HG03469 (cell line): ENCODE results near the gene ZNF556.
"Not testable (repeated sequence)": the region's sequence is repeated elsewhere in the genome, so short reads cannot be mapped to it uniquely, and the experiment has no call there.

ENCODE experiments used
- ATAC-seq: cut with Tn5 transposase; IDR thresholded peaks from one replicate; pipeline ENCODE4 v1.9.1; 2021; ENCODE audit warnings: mild to moderate bottlenecking, moderate library complexity, moderate number of reproducible peaks; ENCODE audit not compliant: unreplicated experiment

Gene ZNF556

DNA sequence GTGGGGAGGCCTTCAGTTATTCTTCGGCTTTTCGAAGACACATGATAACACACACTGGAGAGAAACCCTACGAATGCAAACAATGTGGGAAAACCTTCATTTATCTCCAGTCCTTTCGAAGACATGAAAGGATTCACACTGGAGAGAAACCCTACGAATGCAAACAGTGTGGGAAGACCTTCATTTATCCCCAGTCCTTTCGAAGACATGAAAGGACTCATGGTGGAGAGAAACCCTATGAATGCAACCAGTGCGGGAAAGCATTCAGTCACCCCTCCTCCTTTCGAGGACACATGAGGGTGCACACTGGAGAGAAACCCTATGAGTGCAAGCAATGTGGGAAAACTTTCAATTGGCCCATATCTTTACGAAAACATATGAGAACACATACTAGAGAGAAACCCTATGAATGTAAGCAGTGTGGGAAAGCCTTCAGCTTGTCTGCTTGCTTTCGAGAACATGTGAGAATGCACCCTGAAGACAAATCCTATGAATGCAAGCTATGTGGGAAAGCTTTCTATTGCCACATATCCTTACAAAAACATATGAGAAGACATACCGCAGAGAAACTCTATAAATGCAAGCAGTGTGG lies 14.0 kb upstream of the ZNF556 start:
- no peak for ATAC-seq

DNA sequence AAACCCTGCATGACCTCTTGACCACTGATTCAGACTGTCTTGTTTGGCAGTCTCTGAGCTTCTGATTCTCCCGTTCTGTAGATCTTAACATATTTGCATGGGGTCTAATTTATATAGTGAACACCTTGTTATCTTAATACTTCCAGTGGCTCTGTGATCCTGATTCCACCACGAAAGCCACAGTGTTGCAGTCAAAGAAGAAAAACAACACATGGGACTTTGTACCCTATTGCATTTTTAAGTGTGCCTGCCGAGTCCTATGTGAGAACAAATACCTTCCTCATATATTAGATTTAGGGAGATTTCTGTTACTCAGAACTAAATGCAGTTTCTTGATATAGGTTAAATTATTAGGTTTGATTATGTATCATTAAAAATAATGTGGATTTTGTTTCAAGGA lies 12.3 kb upstream of the ZNF556 start:
- no peak for ATAC-seq

DNA sequence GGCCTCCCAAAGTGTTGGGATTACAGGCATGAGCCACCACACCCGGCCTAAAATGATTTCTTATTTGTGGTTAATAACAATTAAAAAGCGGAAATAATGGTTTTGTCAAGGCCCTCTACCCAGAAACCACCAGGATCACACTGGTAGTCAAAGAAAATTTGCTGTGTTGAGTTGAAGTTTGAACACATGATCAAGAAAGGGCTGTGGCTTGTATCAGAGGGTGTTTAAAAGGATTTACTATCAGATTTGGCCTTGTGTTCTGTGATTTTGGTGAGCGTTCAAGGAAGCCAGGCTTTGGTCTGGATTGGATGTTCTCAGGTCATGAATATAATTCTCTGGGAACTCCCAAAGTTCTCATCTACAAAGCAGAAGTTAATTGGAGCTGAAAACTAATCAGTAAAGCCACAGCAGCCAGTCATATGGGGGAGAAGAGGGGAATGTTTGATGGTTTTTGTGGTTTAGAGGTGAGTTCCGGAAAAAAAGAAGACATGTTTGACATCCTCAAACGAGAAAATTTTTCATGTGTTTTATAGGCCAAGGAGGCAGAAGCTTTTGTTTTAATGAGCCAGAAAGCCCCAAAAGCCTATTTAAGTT lies 10.6 kb upstream of the ZNF556 start:
- no peak for ATAC-seq

DNA sequence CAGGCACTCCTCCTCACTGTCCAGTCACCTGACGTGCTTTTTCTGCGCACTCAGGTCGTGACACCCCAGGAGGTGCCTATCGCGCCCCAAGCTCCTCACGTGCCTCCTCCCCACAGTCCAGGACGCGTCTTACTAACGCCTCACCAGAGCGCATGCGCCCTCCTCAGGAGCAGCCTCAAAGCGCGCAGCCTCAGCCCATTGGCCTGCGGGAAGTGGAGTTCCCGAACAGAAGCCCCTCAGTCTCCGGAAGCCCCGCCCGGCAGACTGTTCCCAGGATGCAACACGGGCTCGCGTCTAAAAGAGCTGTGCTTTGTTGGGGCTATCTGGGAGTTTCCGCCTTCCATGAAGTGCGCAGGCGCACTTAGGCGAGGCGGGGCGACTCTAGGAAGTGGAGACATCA lies 8.3 kb upstream of the ZNF556 start:
- no peak for ATAC-seq

DNA sequence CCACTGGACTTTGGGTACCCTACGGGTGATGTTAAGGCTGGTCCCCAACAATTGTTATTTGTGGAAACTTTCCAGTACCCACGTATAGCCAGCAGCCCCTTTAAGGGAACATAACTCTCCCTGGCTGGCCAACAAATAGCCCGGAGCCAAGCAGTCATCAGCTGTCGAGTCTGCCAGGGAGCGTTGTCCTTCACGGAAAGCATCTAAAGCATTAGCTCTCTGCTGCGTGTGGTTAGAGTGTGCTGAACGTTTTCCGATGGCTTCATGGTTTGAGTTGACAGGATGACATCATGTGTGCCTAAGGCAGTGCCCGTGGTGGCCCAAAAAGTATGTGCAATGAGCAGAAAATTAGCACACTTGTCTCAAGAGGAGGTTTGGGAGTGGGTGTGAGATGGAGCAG lies 3.3 kb upstream of the ZNF556 start:
- no peak for ATAC-seq

DNA sequence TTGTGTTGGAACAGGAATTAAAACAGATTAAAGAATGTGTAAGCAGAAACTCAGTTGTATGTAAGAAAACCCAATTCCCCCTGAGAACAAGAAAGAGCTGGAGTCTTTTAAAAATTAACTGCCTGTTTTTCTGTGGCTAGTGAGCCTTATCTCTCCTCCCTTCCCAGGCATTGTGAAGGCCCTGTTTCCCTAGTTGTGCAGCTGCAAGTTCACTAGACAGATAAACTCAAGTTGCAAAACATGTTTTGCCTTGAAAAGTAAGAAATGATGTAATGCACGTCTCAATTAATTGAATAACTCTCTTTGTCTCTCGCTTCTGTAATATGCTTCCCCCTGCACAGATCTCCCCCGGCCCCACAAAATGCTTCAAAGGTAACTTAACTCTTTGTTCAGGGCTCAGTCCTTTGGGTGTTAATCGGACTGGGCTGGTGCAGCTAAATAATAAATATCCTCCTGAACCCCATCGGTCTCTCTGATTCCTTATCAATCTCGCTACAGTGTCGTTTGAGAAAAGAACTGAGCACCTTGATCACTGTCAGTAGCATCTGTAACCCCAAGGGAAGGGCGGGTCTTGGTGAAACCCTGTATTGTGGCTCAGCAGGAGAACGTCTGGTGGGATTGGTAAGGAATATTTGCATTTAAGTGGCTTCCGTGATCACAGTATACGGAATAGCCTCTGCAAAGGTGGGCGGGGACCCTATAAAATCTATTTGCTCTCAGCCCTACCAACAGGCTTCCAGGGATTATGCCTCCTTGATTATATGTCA lies 1.6 kb upstream of the ZNF556 start:
- no peak for ATAC-seq

DNA sequence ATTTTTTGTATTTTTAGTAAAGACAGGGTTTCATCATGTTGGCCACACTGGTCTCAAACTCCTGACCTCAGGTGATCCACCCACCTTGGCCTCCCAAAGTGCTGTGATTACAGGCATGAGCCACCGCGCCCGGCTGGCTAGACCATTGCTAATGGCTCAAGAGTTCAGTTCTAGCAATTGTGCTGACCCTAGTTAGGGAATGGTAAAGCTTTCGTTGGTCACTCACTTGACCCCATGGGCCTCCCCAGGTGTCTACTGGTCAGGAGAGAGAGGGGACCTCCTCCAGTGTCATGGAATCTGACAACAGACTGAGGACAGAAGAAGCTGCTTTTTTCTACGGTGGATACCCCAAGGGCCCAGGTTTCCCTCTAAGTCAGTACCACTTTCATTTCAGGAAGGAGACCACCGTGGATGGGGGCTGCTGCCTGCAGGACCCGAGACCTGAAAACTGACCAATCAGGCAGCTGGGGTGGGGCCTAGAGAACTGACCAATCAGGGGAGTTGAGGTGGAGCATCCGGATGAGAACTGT lies 575 bp upstream of the ZNF556 start:
- no peak for ATAC-seq

DNA sequence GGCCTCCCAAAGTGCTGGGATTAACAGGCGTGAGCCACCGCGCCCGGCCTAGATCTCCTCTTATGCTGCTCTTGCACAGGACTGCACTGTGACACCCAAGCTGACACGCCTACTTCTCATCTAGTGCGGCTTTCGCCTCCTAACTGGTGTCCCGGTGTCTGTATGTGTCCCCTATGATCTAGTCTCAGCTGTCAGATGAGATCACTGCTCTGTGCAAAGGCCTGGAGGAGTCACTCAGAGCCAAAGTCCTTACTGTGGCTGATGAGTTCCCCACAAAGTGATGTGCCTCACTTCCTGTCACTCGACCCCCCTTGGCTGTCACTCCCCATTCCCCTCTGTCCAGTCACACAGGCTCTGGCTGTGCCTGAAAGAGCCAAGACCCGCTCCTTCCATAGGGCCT lies 2.5 kb downstream of the ZNF556 start:
- ATAC-seq = no peak

DNA sequence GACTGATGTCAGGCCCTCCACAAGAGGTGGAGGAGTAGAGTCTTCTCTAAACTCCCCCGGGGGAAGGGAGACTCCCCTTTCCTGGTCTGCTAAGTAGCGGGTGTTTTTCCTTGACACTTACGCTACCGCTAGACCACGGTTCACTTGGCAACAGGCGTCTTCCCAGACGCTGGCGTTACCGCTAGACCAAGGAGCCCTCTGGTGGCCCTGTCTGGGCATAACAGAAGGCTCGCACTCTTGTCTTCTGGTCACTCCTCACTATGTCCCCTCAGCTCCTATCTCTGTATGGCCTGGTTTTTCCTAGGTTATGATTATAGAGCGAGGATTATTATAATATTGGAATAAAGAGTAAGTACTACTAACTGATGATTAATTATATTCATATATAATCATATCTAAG lies 5.0 kb downstream of the ZNF556 start:
- ATAC-seq = not testable (repeated sequence)

DNA sequence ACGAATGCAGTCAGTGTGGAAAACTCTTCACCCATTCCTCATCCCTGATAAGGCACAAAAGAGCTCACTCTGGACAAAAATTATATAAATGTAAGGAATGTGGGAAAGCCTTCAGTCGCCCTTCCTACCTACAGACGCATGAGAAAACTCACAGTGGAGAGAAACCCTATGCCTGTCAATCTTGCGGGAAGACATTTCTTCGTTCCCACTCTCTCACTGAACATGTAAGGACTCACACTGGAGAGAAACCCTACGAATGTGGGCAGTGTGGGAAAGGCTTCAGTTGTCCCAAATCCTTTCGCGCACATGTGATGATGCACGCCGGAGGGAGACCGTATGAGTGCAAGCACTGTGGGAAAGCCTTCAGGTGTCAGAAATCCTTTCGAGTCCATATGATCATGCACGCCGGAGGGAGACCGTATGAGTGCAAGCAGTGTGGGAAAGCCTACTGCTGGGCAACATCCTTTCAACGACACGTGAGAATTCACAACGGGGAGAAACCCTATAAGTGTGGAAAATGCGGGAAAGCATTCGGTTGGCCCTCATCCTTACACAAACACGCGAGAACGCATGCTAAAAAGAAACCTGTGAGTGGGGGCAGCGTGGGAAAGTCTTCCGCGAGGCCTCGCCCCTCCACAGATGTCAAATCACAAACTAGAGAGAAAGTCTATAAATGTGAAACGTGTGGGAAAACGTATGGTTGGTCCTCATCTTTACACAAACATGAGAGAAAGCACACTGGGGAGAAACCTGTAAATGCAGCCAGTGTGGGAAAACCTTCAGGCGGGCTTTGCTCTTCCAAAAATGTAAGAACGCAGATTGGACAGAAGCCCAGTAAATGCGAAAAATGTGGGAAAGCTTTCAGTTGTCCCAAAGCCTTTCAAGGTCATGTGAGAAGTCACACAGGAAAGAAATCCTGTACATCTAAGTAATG lies 10.5 kb downstream of the ZNF556 start:
- ATAC-seq = no peak

DNA sequence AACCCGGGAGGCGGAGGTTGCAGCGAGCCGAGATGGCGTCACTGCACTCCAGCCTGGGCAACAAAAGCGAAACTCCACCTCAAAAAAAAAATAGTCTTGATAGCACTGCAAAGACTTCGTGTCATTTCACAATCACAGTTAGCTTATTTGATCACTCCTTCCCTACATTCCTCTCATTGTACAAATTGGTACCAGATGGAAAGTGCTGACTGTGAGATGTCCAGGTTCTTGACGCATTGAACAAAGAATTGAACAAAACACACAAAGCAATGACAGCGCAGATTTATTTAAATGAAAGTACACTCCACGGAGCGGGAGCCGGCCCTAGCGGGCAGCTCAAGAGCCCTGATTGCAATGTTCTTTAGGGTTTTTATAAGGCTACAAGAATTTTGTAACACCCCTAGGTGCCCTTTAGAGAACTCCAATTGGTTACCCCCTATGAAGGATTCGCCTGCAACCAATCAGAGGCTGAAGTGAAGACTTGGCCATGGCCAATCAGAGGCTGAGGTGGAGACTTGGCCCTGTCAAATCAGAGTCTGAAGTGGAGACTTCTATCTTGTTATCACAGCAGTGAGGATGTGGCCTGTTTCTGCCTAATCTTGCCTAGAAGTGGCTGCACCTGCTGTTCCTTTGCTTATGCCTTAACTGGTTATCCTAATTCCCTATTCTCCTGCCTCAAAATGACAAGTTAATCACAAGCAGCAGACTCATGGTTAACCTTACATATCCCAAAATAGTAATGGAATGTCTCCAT lies 16.7 kb downstream of the ZNF556 start:
- no peak for ATAC-seq

DNA sequence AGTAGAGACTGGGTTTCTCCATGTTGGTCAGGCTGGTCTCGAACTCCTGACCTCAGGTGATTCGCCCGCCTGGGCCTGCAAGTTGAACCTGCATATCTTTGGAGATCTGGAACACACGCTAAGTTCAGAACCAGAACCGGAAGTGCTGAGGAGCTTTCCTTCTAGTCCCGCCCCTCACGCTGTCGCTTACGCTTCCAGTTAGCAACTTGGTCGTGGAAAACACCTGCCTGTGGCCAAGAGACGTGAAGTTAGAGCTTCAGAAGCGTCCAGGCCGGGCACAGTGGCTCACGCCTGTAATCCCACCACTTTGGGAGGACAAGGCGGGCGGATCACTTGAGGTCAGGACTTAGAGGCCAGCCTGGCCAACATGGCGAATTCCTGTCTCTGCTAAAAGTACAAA lies 18.6 kb downstream of the ZNF556 start:
- ATAC-seq = no peak

DNA sequence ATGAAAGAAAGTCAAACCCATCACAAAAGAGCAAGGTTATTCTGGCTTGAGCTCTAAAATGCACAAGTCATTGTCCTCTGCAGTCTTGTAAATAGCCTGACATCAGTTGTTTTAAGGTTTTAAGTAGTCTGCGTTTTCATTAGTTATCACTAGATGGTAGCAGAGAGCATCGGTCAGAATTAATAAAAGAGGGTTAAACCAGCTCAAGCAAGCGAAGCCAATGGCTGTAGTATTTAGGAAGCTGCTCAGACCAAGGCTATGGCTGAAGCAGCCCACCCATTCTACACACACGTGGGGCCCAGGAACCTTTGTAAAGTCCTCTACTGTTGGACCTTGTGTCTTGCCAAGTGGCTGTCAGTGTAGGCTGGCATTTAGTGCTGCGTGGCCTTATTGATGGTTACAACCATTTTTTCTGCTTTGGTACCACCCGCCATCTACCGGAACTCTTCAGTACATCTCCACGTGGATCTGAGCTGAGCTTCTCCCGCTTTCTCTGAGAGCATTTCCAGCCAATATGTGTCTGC lies 20.3 kb downstream of the ZNF556 start:
- ATAC-seq = no peak

DNA sequence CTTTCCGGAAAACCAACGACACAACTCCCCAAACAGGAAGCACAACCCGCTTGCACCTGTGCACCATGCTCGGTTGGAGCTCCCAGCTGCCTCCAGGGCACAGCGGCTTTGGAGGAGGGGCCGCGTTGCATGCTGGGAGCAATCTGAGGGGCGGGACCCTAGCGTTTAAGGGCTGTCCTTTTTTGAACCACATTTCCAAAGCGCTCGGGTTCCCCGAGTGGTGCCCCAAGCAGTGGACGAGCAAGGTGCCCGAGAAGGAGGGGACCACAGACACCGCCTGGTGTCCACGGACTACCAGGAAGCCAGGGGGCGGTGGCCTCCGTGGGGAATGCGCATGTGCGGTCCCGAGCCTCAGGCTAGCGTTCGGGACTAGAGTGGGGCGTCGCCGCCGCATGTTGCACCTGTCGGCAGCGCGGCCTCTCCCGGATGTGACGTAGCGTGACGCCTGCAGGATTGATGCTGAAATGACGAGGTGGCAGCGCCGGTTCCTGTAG lies 21.6 kb downstream of the ZNF556 start:
- ATAC-seq = no peak

DNA sequence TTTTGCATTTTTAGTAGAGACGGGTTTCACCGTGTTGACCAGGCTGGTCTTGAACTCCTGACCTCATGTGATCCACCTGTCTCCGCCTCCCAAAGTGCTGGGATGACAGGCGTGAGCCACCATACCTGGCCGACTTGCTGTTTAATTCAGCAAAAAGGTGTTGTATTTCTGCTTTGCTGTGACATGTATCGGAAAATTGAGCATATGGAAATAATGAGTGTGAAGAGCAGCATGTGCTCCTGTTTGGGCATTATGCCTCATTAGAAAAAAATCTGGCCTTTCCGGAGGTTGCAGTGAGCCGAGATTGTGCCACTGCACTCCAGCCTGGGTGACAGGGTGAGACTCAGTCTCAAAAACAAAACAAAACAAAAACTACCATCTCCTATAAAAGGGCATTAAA lies 23.4 kb downstream of the ZNF556 start:
- not testable (repeated sequence) for ATAC-seq

DNA sequence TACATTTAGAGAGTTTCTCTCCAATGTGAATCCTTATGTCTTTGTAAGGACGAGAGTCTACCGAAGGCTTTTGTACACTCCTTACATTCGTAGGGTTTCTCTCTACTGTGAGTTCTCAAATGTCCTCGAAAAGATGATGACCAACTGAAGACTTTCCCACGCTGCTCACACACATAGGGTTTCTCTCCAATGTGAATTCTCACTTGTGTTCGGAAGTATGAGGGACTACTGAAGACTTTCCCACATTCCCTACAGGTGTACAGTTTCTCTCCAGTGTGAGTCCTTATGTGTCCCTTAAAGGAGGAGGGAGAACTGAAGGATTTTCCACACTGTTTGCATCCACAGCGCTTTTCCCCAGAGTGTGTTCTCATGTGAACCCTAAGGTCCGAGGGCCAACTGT lies 29.6 kb downstream of the ZNF556 start:
- ATAC-seq = no peak

DNA sequence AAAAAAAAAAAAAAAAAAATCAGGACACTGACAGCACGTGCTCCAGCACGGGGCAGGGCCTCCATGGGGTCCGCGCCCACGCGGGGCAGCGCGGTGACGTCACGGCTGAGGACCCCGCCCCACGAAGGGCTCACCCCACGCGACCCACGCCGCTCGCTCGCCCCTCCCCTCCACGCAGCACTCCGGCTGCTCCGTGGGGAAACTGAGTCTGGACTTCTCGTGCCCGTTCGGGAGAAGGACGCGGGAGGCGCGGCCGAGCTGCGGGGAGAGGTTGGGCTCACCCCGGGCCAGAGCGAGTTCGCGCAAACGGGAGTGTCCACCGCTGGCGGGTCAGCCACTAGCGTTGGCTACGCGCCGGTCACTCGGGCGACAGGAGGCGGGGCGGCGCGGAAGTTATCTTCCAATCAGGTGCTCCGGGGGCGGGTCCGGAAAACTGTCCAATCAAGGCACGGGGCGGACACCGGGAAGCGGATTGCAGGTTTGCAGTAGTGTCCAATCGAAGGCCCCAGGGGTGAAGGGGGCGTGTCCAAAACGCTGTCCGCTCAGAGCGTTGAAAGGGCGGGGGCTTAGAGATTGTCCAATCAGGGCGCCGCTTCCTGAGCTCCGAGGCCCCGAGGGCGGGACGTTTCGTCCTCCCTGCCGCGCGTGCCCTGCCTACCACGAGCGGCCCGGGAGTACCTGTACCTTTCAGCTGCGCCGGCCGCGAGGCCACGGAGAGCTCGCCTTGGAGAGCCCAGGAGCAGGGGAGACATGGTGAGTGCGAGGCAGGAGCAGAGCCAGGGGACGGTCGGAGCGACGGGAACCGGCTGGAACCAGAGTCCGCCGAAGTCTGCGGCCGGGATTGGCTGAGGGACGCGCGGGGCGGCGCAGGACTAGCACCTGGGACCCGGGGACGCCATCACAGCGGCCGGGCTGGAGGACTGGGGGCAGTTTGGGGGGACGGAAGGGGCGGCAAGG lies 33.4 kb downstream of the ZNF556 start, which contains the start of gene ZNF57:
TSS of gene ZNF57 (plus strand) at position 633 of the 957 bp plus-strand sequence. CDS start at position 751, 118 bp downstream.
- peak; percentile 74 for ATAC-seq

DNA sequence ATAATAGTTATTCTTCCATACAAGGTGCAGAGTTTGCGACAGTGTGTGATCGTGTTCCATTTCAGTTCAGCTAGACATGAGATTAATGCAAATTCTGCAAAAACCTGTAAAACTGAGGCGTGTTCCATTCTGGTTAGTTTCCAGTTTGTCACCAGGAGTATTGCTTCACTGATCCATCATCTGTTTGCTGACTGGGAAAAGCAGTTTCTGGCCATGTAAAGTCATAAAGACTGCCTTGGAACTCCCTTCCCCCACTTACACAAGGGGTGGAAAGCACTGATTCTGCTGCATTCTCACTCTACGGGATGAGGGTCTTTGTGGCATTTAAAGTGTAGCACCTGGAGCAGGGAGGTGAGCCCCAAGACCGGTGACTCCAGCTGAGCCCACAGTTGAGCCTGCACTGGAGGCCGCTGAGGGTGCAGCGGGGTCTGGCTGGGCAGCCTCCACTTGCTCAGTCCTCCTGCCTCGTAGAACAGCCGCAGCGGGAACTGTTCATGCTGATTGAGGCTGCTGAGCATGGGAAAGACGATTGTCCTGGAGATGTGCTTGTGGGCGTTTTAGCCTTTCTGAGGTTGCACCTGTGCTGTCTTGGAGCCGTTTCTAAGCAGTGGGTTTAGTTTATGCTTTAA lies 35.6 kb downstream of the ZNF556 start:
- ATAC-seq = no peak
